Measurements from ENCODE around the gene GSTA3.
A peak's percentile ranks its signal among the peaks of the same experiment; 100 is the strongest.
"Not testable (repeated sequence)": the region's sequence is repeated elsewhere in the genome, so short reads cannot be mapped to it uniquely, and the experiment has no call there.

GSTA3 gene

GRCh38 chr6:52909531-52909930, at the start of gene GSTA3:
TSS of gene GSTA3 (minus strand) at chr6:52909698. CDS start at chr6:52905834, 3,864 bp downstream.
- DNase-seq (ENCODE audit: low read depth, low spot score) = no peak

DNA sequence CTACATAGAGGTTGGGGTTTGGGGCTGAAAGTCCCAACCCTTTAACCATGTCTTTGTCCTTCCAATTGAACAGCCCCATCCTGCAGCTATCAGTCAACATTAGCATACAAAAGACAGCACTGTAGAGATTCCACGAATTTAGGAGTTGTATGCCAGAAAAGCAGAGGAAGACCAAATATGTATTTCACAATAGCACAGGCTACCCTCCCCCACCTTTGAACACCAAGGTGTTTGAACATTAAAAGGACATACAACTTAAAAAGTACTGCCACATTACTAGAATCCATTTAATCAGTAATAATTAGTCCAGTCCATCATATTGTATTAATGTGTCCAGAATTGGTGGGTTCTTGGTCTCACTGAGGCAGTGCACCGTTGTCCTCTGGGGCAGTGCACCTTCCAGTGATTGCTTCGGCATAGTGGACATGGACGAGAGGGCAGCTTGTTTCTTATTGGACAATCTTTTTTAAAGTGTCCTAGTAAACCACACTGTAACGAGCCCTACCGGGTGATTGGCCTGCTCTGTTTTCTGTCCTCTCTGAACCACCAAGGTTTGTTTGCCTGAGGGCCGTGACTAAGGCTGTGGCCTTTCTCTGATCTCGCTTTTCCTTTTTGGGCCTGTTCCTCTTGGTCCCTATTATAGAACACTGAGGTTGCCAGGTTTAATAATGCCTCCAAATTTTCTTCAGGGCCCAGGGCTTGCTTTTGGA, 49.2 kb upstream of the GSTA3 start:
- DNase-seq (ENCODE audit: low read depth, low spot score) = no peak

DNA sequence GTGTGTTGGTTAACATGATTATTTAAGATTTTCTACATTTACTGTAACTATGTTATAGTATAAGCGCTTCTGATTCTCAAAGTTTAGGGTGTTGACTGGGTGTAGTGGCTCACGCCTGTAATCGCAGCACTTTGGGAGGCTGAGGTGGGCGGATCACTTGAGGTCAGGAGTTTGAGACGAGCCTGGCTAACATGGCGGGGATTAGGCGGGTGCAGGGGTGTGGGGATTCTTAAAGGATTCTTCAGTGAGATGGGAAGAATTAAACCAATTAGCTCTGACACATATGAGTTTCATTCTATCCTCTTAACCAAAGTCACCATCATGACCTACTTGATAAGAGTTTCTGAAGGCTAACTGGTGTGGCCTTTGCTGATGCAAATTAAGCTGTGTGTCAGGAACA, 46.4 kb upstream of the GSTA3 start:
- no peak for DNase-seq (ENCODE audit: low read depth, low spot score)

GRCh38 chr6:52953911-52954839, 44.7 kb upstream of the GSTA3 start:
- DNase-seq (ENCODE audit: low read depth, low spot score) = no peak

- DNase-seq (ENCODE audit: low read depth, low spot score) = no peak
Observed at GRCh38 chr6:52946306-52946705, 36.8 kb upstream of the GSTA3 start.

DNA sequence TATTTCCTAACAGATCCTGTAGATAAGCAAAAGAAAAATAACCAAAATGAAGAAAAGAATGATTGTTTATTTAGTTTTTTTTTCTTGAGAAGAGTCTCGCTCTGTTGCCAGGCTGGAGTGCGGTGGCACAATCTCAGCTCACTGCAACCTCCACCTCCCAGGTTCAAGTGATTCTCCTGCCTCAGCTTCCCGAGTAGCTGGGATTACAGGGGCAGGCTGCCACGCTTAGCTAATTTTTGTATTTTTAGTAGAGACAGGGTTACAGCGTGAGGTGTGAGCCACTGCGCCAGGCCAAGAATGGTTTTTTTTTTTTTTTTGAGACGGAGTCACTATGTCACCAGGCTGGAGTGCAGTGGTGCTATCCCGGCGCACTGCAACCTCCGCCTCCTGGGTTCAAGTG, 33.3 kb upstream of the GSTA3 start:
- DNase-seq (ENCODE audit: low read depth, low spot score) = not testable (repeated sequence)

DNA sequence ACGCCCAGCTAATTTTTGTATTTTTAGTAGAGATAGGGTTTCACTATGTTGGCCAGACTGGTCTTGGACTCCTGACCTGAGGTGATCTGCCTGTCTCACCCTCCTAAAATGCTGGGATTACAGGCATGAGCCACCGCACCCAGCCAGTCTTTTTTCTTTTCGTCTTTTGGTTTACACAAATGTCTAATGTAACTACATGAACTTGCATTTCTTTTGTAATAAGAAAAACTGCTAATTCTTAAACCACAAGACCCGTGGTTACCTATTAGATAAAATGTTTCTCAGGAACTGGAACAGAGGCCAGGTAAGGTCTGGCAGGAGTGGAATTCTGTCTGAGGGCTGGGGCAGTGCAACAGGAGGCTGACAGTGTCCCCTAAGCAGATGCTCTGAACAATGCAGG, 32.7 kb upstream of the GSTA3 start:
- DNase-seq (ENCODE audit: low read depth, low spot score) = no peak

GRCh38 chr6:52937908-52938307, 28.4 kb upstream of the GSTA3 start:
- no peak for DNase-seq (ENCODE audit: low read depth, low spot score)

GRCh38 chr6:52933778-52934177, 24.3 kb upstream of the GSTA3 start:
- DNase-seq (ENCODE audit: low read depth, low spot score) = no peak

DNA sequence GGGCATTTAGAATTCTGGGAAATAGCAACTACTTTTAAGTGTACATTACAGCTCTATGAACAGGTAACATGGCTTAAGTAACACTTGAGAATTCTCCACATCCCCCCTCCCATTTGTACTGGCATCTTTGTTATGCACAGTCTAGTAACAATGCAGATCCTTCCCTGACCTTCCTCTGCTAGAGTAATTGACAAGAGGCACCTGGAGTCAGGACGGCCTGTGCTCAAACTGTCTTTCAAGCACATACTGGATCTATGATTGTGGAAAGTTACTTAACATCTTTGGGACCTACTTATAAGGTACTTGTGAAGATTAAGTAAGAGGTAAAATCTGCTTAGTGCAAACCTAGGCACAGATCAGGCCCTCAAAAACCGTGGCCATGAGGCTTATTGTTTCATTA, 21.9 kb upstream of the GSTA3 start:
- no peak for DNase-seq (ENCODE audit: low read depth, low spot score)

GRCh38 chr6:52929321-52930164, 20.0 kb upstream of the GSTA3 start:
- peak; percentile 13 for DNase-seq (ENCODE audit: low read depth, low spot score)

DNA sequence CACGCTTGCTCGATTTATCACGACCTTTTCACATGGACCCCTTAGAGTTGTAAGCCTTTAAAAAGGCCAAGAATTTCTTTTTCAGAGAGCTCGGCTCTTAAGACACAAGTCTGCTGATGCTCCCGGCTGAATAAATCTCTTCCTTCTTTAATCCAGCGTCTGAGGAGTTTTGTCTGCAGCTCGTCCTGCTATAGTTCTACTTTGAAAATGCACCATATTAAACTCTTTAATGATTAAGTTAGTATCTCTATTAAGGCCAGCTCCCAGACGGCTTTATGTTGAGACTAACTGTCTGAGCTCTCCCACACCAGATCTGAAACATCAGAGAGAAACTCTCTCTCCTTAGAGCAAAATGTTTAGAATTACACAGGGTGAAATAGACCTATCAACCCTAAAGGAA, 18.0 kb upstream of the GSTA3 start:
- no peak for DNase-seq (ENCODE audit: low read depth, low spot score)

DNA sequence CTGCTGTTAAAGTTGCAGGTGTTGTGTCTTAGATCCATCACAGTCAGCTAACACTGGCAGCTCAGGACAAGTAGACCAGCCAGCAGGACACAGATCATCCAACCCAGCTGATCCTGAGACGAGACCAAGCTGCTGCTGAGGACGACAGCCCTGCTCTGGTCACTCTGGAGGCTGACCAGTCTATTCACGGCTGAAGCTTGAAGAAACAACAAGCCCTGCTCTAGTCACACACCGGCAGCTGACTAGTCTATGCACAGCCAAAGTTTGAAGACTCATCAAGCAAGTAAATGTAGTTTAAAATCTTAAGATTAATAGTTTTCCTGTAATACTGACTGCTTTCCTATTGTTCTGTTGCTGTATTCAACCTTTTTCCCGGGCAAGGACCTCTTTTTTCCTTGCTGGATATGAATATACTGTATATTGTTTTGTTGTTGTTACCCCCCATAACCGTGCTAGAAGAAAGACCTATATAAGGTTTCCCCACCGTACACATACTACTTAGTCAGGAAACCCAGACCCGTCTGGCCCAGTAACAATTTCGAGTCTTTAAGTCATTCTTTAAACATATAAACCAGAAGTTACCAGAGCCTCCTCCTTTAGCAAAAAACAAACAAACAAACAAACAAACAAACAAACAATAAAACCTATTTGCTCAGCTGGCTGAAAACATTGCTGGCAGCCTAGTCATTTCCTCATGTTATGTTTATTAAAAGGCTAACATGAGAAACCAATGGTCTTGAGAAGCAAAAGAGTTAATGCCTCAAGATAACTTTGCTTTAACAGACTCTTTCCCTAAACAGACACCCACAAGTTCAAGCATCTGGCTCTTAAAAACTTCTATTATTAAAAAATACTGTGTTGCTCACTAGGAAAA, 16.7 kb upstream of the GSTA3 start:
- no peak for DNase-seq (ENCODE audit: low read depth, low spot score)

GRCh38 chr6:52925042-52925441, 15.5 kb upstream of the GSTA3 start:
- DNase-seq (ENCODE audit: low read depth, low spot score) = no peak

DNA sequence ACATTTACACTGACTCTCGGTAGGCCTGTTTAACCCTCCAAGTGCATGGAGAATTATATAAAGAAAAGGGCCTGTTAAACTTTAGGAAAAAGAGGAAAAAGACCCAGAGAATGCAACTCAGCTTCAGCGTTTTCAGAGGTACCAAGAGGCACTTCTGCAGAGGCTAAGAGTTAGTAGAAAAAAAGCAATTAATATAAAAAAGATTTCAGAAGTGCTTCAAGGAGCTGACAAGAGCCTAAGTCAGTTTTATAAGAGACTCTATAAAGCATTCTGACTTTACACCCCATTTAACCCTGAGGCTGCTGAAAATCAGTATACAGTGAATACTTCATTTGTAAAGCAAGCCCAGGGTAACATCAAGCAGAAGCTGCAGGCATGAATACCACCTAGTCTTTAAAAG, 14.2 kb upstream of the GSTA3 start:
- DNase-seq (ENCODE audit: low read depth, low spot score) = not testable (repeated sequence)

DNA sequence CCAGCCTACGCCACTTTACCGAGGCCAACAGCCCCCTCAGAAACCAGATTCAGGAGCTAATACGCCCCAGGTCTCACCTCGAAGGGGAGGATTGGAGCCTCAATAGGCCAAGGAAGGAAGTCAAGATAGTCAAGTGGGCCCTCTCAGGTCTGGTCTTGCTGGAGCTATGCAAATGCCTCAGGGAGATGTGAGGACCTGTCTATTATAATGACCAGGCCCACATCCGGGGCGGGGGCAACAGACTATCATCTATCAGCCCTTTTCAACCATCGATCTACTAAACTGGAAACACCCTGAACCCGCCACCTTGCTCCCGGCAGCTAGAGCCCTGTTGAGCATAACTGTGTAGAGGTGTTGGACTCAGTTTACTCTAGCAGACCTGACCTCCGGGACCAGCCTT, 12.7 kb upstream of the GSTA3 start:
- no peak for DNase-seq (ENCODE audit: low read depth, low spot score)

GRCh38 chr6:52921743-52922142, 12.2 kb upstream of the GSTA3 start:
- DNase-seq (ENCODE audit: low read depth, low spot score) = no peak

DNA sequence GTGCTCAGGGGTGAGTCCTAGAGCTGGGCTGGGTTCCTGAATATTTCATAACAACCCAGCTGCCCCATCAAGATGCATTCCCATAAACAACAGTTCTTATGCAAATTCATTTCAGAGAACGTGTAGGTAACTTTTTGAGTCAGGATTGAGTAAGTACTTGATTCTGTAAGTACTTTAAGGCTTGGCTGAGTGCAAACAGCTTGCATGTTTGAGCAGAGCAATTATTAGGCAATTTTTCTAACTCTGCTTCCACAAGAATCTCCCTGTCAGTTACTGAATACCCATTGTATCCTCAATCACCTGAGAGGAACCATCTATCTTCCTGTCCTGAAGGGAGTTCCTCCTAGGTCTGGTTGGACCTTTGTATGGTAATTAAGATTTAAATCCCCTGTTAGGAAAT, 10.0 kb upstream of the GSTA3 start:
- DNase-seq (ENCODE audit: low read depth, low spot score) = not testable (repeated sequence)

DNA sequence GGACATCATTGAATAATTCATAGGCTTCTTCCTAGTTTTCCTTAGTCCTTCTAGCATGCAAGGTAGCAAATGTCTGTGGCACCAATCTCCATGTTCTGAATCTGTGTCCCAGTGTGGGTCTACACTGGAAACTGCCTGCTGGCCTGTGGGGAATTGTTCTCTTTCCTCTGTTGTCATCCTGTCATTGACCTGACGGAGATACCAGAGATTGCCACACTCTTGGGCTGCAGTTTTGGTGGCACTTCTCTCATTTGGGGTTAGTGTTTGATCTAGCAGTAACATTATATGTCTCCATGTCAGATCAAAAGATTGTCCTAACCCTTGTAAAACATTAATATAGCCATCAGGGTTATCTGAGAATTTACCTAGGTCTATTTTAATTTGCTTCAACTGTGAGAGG, 9.3 kb upstream of the GSTA3 start:
- not testable (repeated sequence) for DNase-seq (ENCODE audit: low read depth, low spot score)

DNA sequence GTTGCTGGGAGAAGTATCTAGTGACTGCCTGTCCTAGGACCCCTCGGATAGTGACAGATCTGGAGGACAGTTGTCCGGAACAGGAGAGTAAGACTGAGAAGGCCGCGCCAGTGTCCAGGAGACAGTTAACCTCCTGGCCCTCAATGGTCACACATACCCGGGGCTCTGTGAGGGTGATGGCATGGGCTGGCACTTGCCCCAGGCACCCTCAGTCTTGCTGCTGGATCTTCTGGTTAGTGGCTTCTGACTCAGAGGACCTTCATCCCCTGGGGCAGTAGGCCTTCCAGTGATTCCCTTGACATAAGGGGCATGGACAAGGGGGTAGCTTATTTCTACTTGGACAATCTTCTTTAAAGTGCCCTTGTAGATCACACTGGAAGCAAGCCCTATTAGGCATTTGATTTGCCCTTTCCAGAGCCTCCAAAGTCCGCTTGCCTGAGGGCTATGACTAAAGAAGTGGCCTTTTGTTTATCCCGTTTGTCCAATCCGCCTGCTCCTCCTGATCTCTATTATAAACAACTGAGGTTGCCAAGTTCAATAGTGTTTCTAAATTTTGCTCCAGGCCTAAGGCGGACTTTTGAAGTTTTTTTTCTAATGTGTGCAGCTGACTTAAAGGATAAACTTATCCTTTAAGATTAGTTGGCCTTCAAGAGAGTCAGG, 8.7 kb upstream of the GSTA3 start:
- DNase-seq (ENCODE audit: low read depth, low spot score) = peak; percentile 26

All from brain pericyte (primary cell).